GM12878 (cell line): Measurements from ENCODE around the gene ARFRP1. TPM values are rescaled to one million over a fixed set of nuclear protein-coding genes. Genes with fewer than 3 reads are reported as not detected.
A peak's percentile ranks its signal among the peaks of the same experiment; 100 is the strongest.

Experiments used
- ATF3 ChIP-seq: IDR thresholded peaks from 2 replicates; pipeline ENCODE4 v1.6.1; 2011; ENCODE audit warnings: low read depth, mild to moderate bottlenecking, low read length, moderate library complexity, borderline replicate concordance; ENCODE audit errors: extremely low read depth
- BCL11A ChIP-seq: IDR thresholded peaks from 2 replicates; pipeline ENCODE4 v1.6.1; 2011; ENCODE audit warnings: low read depth, low read length
- EP300 ChIP-seq, 2 experiments: fragments of 150-350 bp in 1 of 2; IDR thresholded peaks; 2 replicates each; pipeline ENCODE4 v1.6.1; 2011 to 2012; ENCODE audit warnings: low read depth in 2 of 2, low read length in 2 of 2, borderline replicate concordance in 1 of 2, improper control_type of control experiment in 1 of 2, inconsistent platforms in 1 of 2; ENCODE audit not compliant: control insufficient read depth in 1 of 2
- JUNB ChIP-seq: IDR thresholded peaks from 2 replicates; pipeline ENCODE4 v1.6.1; 2016; ENCODE audit warnings: antibody characterized with exemption, mild to moderate bottlenecking
- MLLT1 ChIP-seq: fragments of 450-650 bp; IDR thresholded peaks from 2 replicates; pipeline ENCODE4 v1.6.1; 2016; ENCODE audit warnings: mild to moderate bottlenecking
- NR2C2 ChIP-seq: IDR thresholded peaks from 2 replicates; pipeline ENCODE4 v1.6.1; 2011; ENCODE audit warnings: borderline replicate concordance, low read depth; ENCODE audit not compliant: control insufficient read depth, insufficient read length
- REST ChIP-seq: IDR thresholded peaks from 2 replicates; pipeline ENCODE4 v1.6.1; 2012; ENCODE audit warnings: mild to moderate bottlenecking, low read depth, low read length
- SREBF2 ChIP-seq: IDR thresholded peaks from 2 replicates; pipeline ENCODE4 v1.6.1; 2012; ENCODE audit warnings: mild to moderate bottlenecking, low read length
- SUPT20H ChIP-seq: IDR thresholded peaks from 2 replicates; pipeline ENCODE4 v1.6.1; 2011; ENCODE audit warnings: low read depth, mild to moderate bottlenecking, low read length, moderate library complexity, borderline replicate concordance; ENCODE audit not compliant: control insufficient read depth
- polyA plus RNA-seq, 11 experiments: library from polyadenylated mRNA; depleted of rRNA in 4 of 11; unstranded in 6 of 11; stranded (reverse) in 5 of 11; fragments of >200 nt; fragmentation: Nextera tagmentation in 4 of 11; fragmentation: Illumina TruSeq in 1 of 11; extraction: Ambion mirVana in 4 of 11; extraction: Trizol in 1 of 11; gene quantifications; 1 replicate in 1 of 11; 2 replicates in 10 of 11; pipeline versions ENCODE4 v1.2.1 to v1.2.3, GENCODE V29; 2011 to 2016; ENCODE audit warnings: inconsistent platforms in 2 of 11, missing spikeins in 2 of 11, low read depth in 1 of 11
- total RNA-seq, 4 experiments: library from RNA; depleted of rRNA in 3 of 4; stranded (reverse); fragments of >200 nt in 3 of 4; fragmentation: Illumina TruSeq in 1 of 4; extraction: Trizol in 1 of 4; gene quantifications; 2 replicates each; pipeline versions ENCODE4 v1.2.1 to v1.2.3, GENCODE V29; 2013 to 2021

ARFRP1 gene
- total and polyA plus RNA-seq, 10 of the 15 experiments (the other 5 are each of a cell fraction or from before 2014, with no cell fraction given), result 0.37 to 71.7 (median 34.6) TPM

GRCh38 chr20:63657937-63658748 is 49.6 kb downstream of the ARFRP1 start, which contains the start of gene RTEL1 (continued):
- TF ChIP-seq MLLT1 (peak; percentile 82), NR2C2 (no peak), REST (no peak), EP300 (IDR thresholded peaks at IDR 0.05; ENCODE audit: borderline replicate concordance in 1 of 2, control insufficient read depth in 1 of 2, low read depth in 2 of 2, low read length in 2 of 2) (no peak), JUNB (no peak), ATF3 (no peak), SUPT20H (no peak), SREBF2 (peak; percentile 69), BCL11A (no peak)
